HG03571 (cell line): ENCODE data around the gene GPC3.

ENCODE experiments used
- ATAC-seq: cut with Tn5 transposase; IDR thresholded peaks from one replicate; pipeline ENCODE4 v1.9.1; 2021; ENCODE audit not compliant: unreplicated experiment

GPC3 gene

GRCh38 chrX:133575501-133576136, 409.8 kb downstream of the GPC3 start:
- ATAC-seq, result no peak

GRCh38 chrX:133574716-133575115, 410.7 kb downstream of the GPC3 start:
- ATAC-seq, result no peak

- ATAC-seq, result no peak
These were observed 414.8 kb downstream of the GPC3 start for GRCh38 chrX:133570549-133570948.

GRCh38 chrX:133569217-133569616, 416.2 kb downstream of the GPC3 start:
- no peak for ATAC-seq

GRCh38 chrX:133568109-133568508, 417.3 kb downstream of the GPC3 start:
- no peak for ATAC-seq

GRCh38 chrX:133566876-133567275, 418.5 kb downstream of the GPC3 start:
- ATAC-seq, result no peak

GRCh38 chrX:133563705-133564104, 421.7 kb downstream of the GPC3 start:
- no peak for ATAC-seq

- no peak for ATAC-seq
These were observed 424.1 kb downstream of the GPC3 start for GRCh38 chrX:133561251-133561650.

GRCh38 chrX:133559909-133560308, 425.5 kb downstream of the GPC3 start:
- no peak for ATAC-seq

- no peak for ATAC-seq
These were observed 429.5 kb downstream of the GPC3 start for GRCh38 chrX:133555782-133556458.

GRCh38 chrX:133550665-133551485, 434.5 kb downstream of the GPC3 start:
- no peak for ATAC-seq

GRCh38 chrX:133549295-133549933, 436.0 kb downstream of the GPC3 start:
- no peak for ATAC-seq

GRCh38 chrX:133546441-133546840, 439.0 kb downstream of the GPC3 start:
- ATAC-seq, result no peak

GRCh38 chrX:133544778-133545177, 440.6 kb downstream of the GPC3 start:
- no peak for ATAC-seq

- ATAC-seq, result no peak
These were observed 441.3 kb downstream of the GPC3 start for GRCh38 chrX:133544115-133544514.

- ATAC-seq, result no peak
These were observed 441.7 kb downstream of the GPC3 start for GRCh38 chrX:133543654-133544053.

- no peak for ATAC-seq
These were observed 442.9 kb downstream of the GPC3 start for GRCh38 chrX:133542476-133542875.

- no peak for ATAC-seq
These were observed 444.4 kb downstream of the GPC3 start for GRCh38 chrX:133541021-133541420.

- no peak for ATAC-seq
These were observed 447.2 kb downstream of the GPC3 start for GRCh38 chrX:133538148-133538547.

GRCh38 chrX:133537142-133537541, 448.3 kb downstream of the GPC3 start:
- no peak for ATAC-seq

GRCh38 chrX:133535066-133535465, 450.3 kb downstream of the GPC3 start:
- no peak for ATAC-seq
